HK-2 (cell line): Measurements from ENCODE around the gene OSMR.

Source experiments
- DNase-seq: peaks from one replicate; pipeline ENCODE4 v3.0.0-alpha.2; 2018; ENCODE audit not compliant: unreplicated experiment

The OSMR gene

GRCh38 chr5:38926121-38926520 lies 80.3 kb downstream of the OSMR start:
- DNase-seq: no peak

GRCh38 chr5:38927470-38927869 lies 81.7 kb downstream of the OSMR start:
- DNase-seq: no peak

- DNase-seq: no peak
Observed at GRCh38 chr5:38929838-38930237, 84.0 kb downstream of the OSMR start.

- DNase-seq: no peak
Observed at GRCh38 chr5:38931731-38932130, 85.9 kb downstream of the OSMR start.

GRCh38 chr5:38932854-38933408 lies 87.1 kb downstream of the OSMR start:
- DNase-seq: no peak

GRCh38 chr5:38935437-38935836 lies 89.6 kb downstream of the OSMR start:
- DNase-seq: no peak

GRCh38 chr5:38936269-38936668 lies 90.5 kb downstream of the OSMR start:
- no peak for DNase-seq

GRCh38 chr5:38938424-38938823 lies 92.6 kb downstream of the OSMR start:
- DNase-seq: no peak

GRCh38 chr5:38938973-38939372 lies 93.2 kb downstream of the OSMR start:
- DNase-seq: no peak

GRCh38 chr5:38940230-38940858 lies 94.5 kb downstream of the OSMR start:
- no peak for DNase-seq

- no peak for DNase-seq
Observed at GRCh38 chr5:38941912-38942311, 96.1 kb downstream of the OSMR start.

GRCh38 chr5:38944282-38944681 lies 98.5 kb downstream of the OSMR start:
- DNase-seq: no peak

GRCh38 chr5:38948501-38948900 lies 102.7 kb downstream of the OSMR start:
- no peak for DNase-seq

- DNase-seq: no peak
Observed at GRCh38 chr5:38953426-38954012, 107.7 kb downstream of the OSMR start.

- no peak for DNase-seq
Observed at GRCh38 chr5:38961691-38962090, 115.9 kb downstream of the OSMR start.

- no peak for DNase-seq
Observed at GRCh38 chr5:38968665-38969064, 122.9 kb downstream of the OSMR start.

- no peak for DNase-seq
Observed at GRCh38 chr5:38978036-38978435, 132.2 kb downstream of the OSMR start.

- DNase-seq: no peak
Observed at GRCh38 chr5:38979535-38979934, 133.7 kb downstream of the OSMR start.
